ENCODE measurements around the gene OR2A12. TPM values are rescaled to one million over a fixed set of nuclear protein-coding genes. Genes with fewer than 3 reads are reported as not detected.

Gene OR2A12
- total RNA-seq, 1 donor, result not detected

GRCh38 chr7:144142187-144142586, 56.1 kb downstream of the OR2A12 start:
- H3K4me3 ChIP-seq (ENCODE audit: insufficient read depth, low read length), result no peak overlapping the region
- no peak overlapping the region for H3K4me2 ChIP-seq (ENCODE audit: insufficient read depth, low read length)
- no peaks in the 10 kb centered on the region for H4K20me1 ChIP-seq (ENCODE audit: insufficient read depth, low read length)
- no peaks in the 10 kb centered on the region for H3K4me1 ChIP-seq (ENCODE audit: insufficient read depth, low read length)
- DNase-seq (ENCODE audit: insufficient read length, low spot score, missing footprints), result no peak
- no peak overlapping the region for H3K27ac ChIP-seq (ENCODE audit: low read depth, low read length)
- no peaks in the 10 kb centered on the region for H3K36me3 ChIP-seq (ENCODE audit: insufficient read depth, low read length)
- no peak for TF ChIP-seq CTCF (IDR thresholded peaks at IDR 0.05; ENCODE audit: extremely low read depth, low read depth, low read length)
- H3K9me3 ChIP-seq (ENCODE audit: low read depth, low read length), result no peaks in the 10 kb centered on the region
- no peaks in the 10 kb centered on the region for H3K27me3 ChIP-seq (ENCODE audit: insufficient read depth, low read length)
- H3K79me2 ChIP-seq (ENCODE audit: insufficient read depth, low read length), result no peaks in the 10 kb centered on the region
- H2AFZ ChIP-seq (ENCODE audit: low read length), result no peak overlapping the region

- Histone ChIP-seq H3K27me3 (ENCODE audit: insufficient read depth, low read length) (no peaks in the 10 kb centered on the region), H3K27ac (ENCODE audit: low read depth, low read length) (no peak overlapping the region), H3K9me3 (ENCODE audit: low read depth, low read length) (peaks cover 2% of the 10 kb centered on the region), H3K36me3 (ENCODE audit: insufficient read depth, low read length) (no peaks in the 10 kb centered on the region), H4K20me1 (ENCODE audit: insufficient read depth, low read length) (no peaks in the 10 kb centered on the region), H3K4me1 (ENCODE audit: insufficient read depth, low read length) (no peaks in the 10 kb centered on the region), H2AFZ (ENCODE audit: low read length) (no peak overlapping the region), H3K4me2 (ENCODE audit: insufficient read depth, low read length) (no peak overlapping the region), H3K79me2 (ENCODE audit: insufficient read depth, low read length) (no peaks in the 10 kb centered on the region), H3K4me3 (ENCODE audit: insufficient read depth, low read length) (no peak overlapping the region)
- no peak for TF ChIP-seq CTCF (IDR thresholded peaks at IDR 0.05; ENCODE audit: extremely low read depth, low read depth, low read length)
- DNase-seq (ENCODE audit: insufficient read length, low spot score, missing footprints), result no peak
Observed at GRCh38 chr7:144144426-144144825, 58.3 kb downstream of the OR2A12 start.

- no peak overlapping the region for H3K4me2 ChIP-seq (ENCODE audit: insufficient read depth, low read length)
- no peak overlapping the region for H3K4me3 ChIP-seq (ENCODE audit: insufficient read depth, low read length)
- no peaks in the 10 kb centered on the region for H4K20me1 ChIP-seq (ENCODE audit: insufficient read depth, low read length)
- no peaks in the 10 kb centered on the region for H3K4me1 ChIP-seq (ENCODE audit: insufficient read depth, low read length)
- DNase-seq (ENCODE audit: insufficient read length, low spot score, missing footprints), result no peak
- no peak overlapping the region for H3K27ac ChIP-seq (ENCODE audit: low read depth, low read length)
- no peaks in the 10 kb centered on the region for H3K27me3 ChIP-seq (ENCODE audit: insufficient read depth, low read length)
- H3K9me3 ChIP-seq (ENCODE audit: low read depth, low read length), result peaks cover 2% of the 10 kb centered on the region
- H3K36me3 ChIP-seq (ENCODE audit: insufficient read depth, low read length), result no peaks in the 10 kb centered on the region
- no peaks in the 10 kb centered on the region for H3K79me2 ChIP-seq (ENCODE audit: insufficient read depth, low read length)
- no peak for TF ChIP-seq CTCF (IDR thresholded peaks at IDR 0.05; ENCODE audit: extremely low read depth, low read depth, low read length)
- no peak overlapping the region for H2AFZ ChIP-seq (ENCODE audit: low read length)
Observed at GRCh38 chr7:144148224-144148827, 62.2 kb downstream of the OR2A12 start.

Small RNA genes within 50 kb of the gene (small RNA-seq; reads per million reads assigned to genes)
- not detected for gene OR2A41P

Other genes with a start within 250 kb of the OR2A12 start
- gene TCAF1, start 184.1 kb upstream of the OR2A12 start, total RNA-seq, result 57.2 and 77.1 TPM in 2 replicates
- gene OR2F2, start 151.0 kb upstream of the OR2A12 start, total RNA-seq, result not detected in 2 replicates
- gene OR2F1, start 131.4 kb upstream of the OR2A12 start, total RNA-seq, result 0.72 TPM in 1 of 2 replicates, not detected in the other
- gene OR6B1, start 86.0 kb upstream of the OR2A12 start, total RNA-seq, result not detected in 2 replicates
- not detected in 2 replicates for gene OR2A5, start 37.3 kb upstream of the OR2A12 start, total RNA-seq
- not detected in 2 replicates for gene OR2A25, start 16.5 kb upstream of the OR2A12 start, total RNA-seq
- not detected in 2 replicates for gene OR2A2, start 23.3 kb downstream of the OR2A12 start, total RNA-seq
- not detected in 2 replicates for gene OR2A14, start 36.9 kb downstream of the OR2A12 start, total RNA-seq
- gene CTAGE4, start 97.2 kb downstream of the OR2A12 start, total RNA-seq, result 0.36 and 2.4 TPM in 2 replicates
- gene ARHGEF35, start 109.6 kb downstream of the OR2A12 start, total RNA-seq, result 2.4 and 3.6 TPM in 2 replicates
- gene OR2A42, start 153.3 kb downstream of the OR2A12 start, total RNA-seq, result under 0.01 TPM in 1 of 2 replicates, not detected in the other
- gene OR2A7, start 178.5 kb downstream of the OR2A12 start, total RNA-seq, result 1.1 and 2.7 TPM in 2 replicates
- gene CTAGE8, start 183.0 kb downstream of the OR2A12 start, total RNA-seq, result 1.4 and 2.4 TPM in 2 replicates
- 0.29 and 0.36 TPM in 2 replicates for gene OR2A1, start 226.1 kb downstream of the OR2A12 start, total RNA-seq

All from osteoblast (primary cell).